ENCODE measurements around the gene RIMS4. TPM values are rescaled to one million over a fixed set of nuclear protein-coding genes. Genes with fewer than 3 reads are reported as not detected.
A peak's percentile ranks its signal among the peaks of the same experiment; 100 is the strongest.

RIMS4 gene
- total and polyA plus RNA-seq, 2 of the 13 experiments (the other 11 are each of a cell fraction or from before 2014, with no cell fraction given), result 0.01 to 0.07 TPM

GRCh38 chr20:44745598-44746366 lies 64.6 kb downstream of the RIMS4 start, which contains the start of gene KCNK15 (continued):
- TF ChIP-seq ZHX2 (IDR thresholded peaks at IDR 0.05; ENCODE audit: low read depth), result no peak
- TF ChIP-seq ZHX2 (CRISPR knock-in tag; IDR thresholded peaks at IDR 0.05; ENCODE audit: borderline replicate concordance), result no peak
- peak; percentile 58 for TF ChIP-seq PCBP2 (optimal IDR thresholded peaks at IDR 0.05; ENCODE audit: low read depth, low read length, poor library complexity, severe bottlenecking)
- TF ChIP-seq ZNF207 (IDR thresholded peaks at IDR 0.05; ENCODE audit: borderline replicate concordance), result no peak
- no peak for TF ChIP-seq HMG20A (CRISPR knock-in tag; IDR thresholded peaks at IDR 0.05; ENCODE audit: borderline replicate concordance)
- TF ChIP-seq U2AF2 (IDR thresholded peaks at IDR 0.05; ENCODE audit: low read depth, low read length), result no peak
- TF ChIP-seq ZNF792 (CRISPR knock-in tag; IDR thresholded peaks at IDR 0.05), result no peak
- TF ChIP-seq SP5 (CRISPR knock-in tag; IDR thresholded peaks at IDR 0.05; ENCODE audit: borderline replicate concordance, low read depth), result no peak
- no peak for TF ChIP-seq ADNP (CRISPR knock-in tag; IDR thresholded peaks at IDR 0.05)
- no peak for TF ChIP-seq KAT2B (IDR thresholded peaks at IDR 0.05; ENCODE audit: borderline replicate concordance, low read depth, low read length)
- TF ChIP-seq DR1 (CRISPR knock-in tag; IDR thresholded peaks at IDR 0.05), result no peak
- no peak for TF ChIP-seq WIZ (CRISPR knock-in tag; IDR thresholded peaks at IDR 0.05)
- TF ChIP-seq E2F5 (CRISPR knock-in tag; conservative IDR thresholded peaks at IDR 0.05), result no peak
- TF ChIP-seq GLMP (CRISPR knock-in tag; IDR thresholded peaks at IDR 0.05; ENCODE audit: borderline replicate concordance), result no peak
- no peak for TF ChIP-seq ZNF224 (CRISPR knock-in tag; IDR thresholded peaks at IDR 0.05)
- peak; percentile 47; the same call in 1 of the 2 replicates for TF ChIP-seq ZNF607 (CRISPR knock-in tag; IDR thresholded peaks at IDR 0.05; ENCODE audit: borderline replicate concordance)
- no peak for TF ChIP-seq DPF2 (CRISPR knock-in tag; IDR thresholded peaks at IDR 0.05; ENCODE audit: borderline replicate concordance, low read depth)
- TF ChIP-seq HOXA5 (CRISPR knock-in tag; IDR thresholded peaks at IDR 0.05), result 0 out of 2 replicates have a peak, but pooled peaks have one; percentile 22
- TF ChIP-seq TRAFD1 (CRISPR knock-in tag; IDR thresholded peaks at IDR 0.05; ENCODE audit: borderline replicate concordance), result no peak
- TF ChIP-seq YEATS4 (CRISPR knock-in tag; IDR thresholded peaks at IDR 0.05; ENCODE audit: borderline replicate concordance), result no peak
- no peak for TF ChIP-seq ZNF670 (CRISPR knock-in tag; IDR thresholded peaks at IDR 0.05; ENCODE audit: borderline replicate concordance)
